Stimulated activated CD8-positive, alpha-beta memory T cell treated with anti-CD3 and anti-CD28 coated beads, Interleukin-2, amount 100 ng/mL, for 48 hours (primary cell): ENCODE measurements around the gene MYO3B.

ENCODE experiments used
- DNase-seq, 2 donors: peaks; one replicate each; pipeline ENCODE4 v3.0.0-alpha.2; 2020; ENCODE audit warnings: low read depth in 2 of 2

MYO3B gene

DNA sequence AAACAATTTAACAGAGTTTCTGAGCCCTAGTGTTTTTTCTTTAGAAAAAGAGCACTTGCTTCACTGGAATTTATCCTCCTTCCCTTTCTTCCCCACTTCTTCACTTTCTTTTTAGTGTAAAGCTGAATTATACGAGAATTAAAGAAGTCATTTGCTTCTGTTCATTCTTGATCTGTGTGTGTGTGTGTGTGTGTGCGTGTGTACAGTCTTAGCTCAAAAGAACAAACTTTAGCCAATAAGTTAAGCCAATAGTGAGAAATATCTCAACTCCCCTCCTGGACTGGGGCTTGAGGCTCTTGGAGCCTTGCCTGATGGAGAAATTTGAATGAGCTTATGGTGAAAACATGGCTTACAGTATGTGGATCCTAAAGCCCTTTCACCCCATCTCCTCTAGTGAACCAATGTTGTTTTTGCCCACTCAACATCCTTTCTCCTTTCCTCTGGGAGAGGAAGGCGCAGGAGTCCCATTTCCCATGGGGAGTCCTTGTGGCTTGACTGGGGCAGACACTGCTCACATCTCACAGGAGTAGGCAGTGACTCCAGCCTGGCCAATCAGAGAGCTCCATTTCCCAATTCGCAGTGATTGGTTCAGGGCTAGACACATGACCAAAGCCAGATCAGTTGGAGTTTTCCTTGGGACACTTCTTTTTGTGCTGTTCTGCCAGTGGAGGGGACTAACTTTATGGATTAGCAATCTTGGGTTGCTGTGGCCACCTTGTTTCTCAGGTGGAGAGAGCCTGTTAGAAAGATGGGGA lies 16.3 kb upstream of the MYO3B start:
- DNase-seq: no peak

DNA sequence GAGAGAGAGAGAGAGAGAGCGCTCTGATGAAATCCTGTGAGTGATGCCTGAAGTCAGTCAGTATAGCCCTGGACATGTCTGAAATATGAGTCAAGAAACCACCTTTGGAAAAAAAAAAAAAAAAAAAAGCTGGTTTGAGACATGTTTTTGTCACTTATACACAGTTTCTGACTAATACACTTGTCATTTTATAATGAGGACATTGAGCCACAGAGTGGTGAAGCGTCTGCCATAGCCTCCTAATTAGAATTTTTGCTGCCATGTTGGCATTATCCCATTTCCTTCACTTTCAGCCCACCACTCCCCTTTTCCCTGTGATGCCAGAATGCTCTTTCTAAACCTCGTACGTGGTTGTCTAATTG lies 15.7 kb upstream of the MYO3B start:
- DNase-seq: no peak

DNA sequence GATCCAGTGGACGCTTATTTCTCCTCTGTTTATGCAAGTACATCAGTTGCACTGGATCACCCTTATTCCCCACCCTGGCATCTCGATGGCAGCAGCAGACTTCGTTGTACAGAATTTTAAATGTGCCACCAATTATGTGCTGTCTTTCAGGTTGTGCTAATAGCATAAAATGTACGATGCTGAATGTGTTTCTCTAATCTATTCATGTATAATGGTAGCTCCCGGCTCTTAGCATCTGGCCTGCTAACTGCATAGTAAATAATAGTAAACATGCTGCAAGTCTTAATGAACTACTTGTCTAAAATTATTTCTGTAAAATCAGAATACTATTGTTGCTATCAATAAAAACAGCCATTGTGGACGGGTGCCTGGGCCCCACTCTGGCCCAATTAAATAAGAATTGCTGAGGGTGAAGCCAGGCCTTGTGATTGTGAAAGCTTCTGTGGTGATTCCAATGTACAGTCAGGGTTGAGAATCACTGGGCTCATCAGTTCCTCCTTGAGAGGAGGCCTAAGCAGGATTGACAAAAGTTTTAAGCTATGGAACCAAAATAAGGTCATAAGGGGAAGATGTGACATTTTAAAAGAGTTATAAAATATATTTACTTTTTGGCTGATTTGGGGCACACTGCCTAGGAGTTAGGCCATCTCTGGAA lies 14.4 kb upstream of the MYO3B start:
- DNase-seq: no peak

DNA sequence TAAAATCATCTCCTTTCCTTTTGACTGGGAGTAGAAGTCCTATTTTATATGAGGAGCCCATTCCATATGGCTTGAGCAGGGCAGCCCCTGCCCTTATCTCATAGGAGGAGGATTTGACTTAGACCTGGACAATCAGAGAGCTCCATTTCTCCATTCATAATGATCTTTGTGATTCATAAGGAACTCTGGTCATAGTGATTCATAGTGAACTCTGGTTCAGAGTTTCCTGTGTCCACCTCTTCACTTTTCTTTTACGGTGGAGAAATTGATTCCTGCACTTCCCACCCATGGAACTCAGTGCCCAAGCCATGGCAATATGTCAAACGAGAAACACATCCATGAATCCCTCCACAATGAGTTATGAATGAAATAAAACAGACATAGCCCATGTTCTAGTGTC lies 12.8 kb upstream of the MYO3B start:
- no peak for DNase-seq

DNA sequence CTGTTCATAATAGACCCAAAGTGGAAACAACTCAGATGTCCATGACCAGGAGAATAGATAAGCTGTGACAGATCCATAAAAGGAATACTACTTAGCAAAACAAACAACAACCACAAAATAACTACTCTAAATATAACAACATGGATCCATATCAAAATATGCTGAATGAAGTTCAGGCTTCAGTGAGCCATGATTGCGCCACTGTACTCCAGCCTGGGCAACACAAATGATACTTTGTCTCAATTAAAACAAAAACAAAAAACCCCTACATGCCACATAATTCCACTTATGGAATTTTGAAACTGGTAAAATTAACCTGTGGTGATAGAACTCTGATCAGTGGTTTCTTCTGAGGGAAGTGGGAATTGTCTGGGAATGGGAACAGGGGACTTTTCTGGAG lies 11.2 kb upstream of the MYO3B start:
- no peak for DNase-seq

DNA sequence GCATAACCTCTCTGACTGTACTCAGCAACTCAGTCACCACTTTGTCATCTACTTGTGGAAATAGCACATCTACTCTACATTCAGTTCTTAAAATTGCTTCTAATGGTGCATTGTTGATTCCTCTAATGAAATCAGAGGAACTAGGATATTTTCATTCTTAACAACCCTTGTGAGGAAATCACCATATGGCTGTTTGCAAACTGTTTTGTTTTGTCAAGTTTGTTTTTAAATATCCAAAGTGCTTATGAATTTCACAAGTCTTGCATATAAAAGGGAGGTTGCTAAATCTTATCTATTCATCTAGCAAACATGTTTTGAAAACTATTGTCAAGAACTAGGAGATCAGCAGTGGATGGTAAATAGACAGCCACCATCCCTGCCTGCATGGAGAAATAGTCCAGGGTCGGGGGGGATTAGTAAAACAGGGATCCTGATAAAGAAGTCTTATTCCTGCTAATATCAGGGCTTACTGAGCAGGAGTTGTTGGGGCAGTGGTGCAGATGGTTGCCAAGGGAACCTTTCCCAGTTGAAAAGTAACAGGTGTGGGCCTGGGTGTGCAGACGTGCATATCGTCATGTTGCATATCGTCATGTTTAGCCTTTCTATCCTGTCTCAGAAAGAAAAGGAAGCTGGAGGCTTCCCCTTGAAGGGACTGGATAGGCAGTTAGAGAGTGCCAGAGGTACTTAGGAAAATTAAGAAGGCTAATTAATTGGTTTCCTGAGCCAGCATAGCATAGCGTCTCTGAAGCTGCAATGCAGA lies 7.5 kb upstream of the MYO3B start:
- no peak for DNase-seq

DNA sequence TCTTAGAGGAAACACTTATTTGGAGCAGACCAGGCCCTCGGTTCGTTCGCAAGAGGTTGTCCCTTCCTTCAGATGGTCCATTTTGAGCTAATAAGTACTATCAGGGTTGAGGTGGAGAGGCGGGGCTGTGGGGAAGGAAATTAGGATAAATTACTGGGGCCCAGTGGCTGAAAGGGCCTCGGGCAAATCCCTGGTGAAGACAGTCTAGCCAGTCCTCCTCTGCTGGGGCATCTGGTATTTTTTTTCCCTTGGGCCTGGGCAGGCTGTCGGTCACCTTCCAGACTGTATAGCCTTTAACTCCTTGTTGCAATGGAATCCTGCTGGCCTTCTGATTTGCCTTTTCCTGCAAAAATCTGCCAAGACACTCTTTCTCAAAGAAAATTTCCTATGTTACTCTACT lies 1.7 kb upstream of the MYO3B start:
- DNase-seq: no peak

DNA sequence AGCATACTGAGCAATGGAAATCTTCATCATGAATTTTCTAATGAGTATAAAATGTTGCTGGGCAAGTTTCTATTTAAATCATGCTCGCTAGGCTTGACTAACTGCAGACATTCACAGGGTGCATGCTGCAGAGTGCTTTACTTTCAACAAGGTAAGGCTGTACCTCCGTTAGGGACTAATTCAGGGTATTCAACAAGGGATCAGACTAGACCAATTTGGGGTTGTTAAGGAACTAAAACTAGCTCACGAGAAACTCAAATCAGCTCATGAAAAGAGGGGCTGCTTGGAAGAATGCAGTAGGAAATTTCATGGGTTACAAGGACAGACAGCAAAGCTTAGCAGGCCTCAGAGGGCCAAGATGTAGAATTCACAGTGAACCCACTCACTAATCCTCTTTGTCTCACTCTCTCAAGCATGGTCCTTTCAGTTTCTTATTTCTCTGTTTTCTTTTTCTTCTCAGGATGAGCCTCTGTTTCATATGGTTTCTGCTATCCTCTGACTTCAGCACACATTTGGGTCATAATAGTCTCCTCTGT lies 2.2 kb downstream of the MYO3B start:
- no peak for DNase-seq

DNA sequence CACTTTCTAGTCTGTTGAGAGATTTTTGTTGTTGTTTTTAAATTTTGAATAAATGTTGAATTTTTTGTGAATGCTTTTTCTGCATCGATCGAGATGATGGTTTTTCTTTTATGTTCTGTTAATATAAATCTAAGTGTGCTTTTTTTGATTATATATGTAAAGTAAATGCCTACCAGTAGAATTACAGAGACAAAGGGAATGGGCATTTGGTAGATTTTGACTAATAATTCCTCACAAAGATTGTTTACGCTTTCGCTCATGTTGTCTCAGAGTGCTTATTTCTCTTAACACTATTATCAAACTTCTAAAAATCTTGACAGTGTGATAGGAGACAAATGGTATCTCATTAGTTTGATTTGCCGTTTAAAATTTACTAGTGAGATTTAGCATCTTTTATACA lies 3.7 kb downstream of the MYO3B start:
- DNase-seq: no peak

DNA sequence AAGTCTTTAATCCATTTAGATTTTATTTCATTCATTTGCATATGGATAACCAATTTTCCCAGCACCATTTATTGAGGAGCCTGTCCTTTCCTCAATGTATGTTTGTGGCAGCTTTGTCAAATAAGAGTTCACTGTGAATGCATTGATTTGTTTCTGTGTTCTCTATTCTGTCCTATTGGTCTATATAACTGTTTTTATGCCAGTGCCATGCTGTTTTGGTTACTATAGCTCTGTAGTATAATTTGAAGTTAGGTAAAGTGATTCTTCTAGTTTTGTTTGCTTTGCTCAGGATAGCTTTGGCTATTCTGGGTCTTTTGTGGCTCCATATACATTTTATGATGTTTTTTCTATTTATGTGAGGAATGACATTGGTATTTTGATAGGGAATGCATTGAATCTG lies 7.4 kb downstream of the MYO3B start:
- no peak for DNase-seq

DNA sequence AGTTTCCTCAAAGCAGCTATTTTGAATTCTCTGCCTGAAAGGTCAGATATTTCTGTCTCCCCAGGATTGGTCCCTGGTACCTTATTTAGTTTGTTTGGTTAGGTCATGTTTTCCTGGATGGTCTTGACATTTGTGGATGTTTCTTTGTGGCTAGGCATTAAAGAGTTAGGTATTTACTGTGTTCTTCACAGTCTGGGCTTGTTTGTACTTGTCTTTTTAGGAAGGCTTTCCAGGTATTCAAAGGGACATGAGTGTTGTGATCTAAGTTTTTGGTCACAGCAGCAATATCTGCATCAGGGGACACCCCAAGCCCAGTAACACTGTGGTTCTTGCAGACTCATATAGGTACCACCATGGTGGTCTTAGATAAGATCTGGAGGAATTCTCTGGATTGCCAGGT lies 11.8 kb downstream of the MYO3B start:
- no peak for DNase-seq

DNA sequence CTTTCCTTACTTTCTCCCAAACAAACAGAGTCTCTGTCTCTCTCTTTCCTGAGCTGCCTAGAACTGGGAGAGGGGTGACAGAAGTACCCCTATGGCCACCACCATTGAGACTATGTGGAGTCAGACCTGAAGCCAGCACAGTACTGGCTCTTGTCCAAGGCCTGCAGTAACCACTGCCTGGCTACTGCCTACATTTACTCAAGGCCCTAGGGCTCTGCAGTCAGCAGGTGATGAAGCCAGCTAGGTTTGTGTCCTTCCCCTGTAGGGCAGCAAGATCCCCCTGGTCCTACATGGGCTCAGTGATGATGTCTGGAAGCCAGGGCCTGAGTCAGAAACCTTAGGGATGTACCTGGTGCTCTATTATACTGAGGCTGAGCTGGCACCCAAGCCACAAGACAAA lies 12.2 kb downstream of the MYO3B start:
- no peak for DNase-seq

DNA sequence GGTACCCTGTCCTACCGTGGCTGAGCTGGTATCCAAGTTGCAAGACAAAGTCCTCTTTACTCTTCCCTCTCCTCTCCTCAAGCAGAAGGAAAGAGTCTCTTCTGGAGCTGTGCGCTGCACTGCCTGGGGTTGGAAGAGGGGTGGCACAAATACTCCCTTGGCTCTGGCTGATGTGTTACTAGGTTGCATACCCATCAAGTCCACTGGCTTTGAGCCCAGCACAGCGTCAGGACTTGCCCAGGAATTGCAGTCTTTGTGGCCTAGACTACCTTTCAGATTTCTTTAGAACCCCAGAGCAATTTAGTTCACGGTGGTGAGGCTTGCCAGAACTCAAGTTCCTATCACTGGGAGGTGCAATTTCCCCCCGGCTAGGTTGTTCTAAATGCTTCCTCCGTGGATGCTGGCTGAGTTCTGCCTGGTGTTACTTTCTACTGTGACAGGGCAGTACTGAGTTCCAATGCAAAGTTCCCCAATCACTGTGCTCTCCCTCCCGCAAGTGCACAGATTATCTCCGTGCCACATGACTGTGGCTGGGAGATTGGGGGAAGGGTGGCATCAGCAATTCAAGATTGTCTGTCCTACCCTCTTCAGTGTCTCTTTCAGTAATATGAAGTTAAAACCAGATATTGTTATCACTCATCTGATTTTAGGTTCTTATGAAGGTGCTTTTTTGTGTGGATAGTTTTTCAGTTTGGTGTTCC lies 13.4 kb downstream of the MYO3B start:
- DNase-seq: no peak

DNA sequence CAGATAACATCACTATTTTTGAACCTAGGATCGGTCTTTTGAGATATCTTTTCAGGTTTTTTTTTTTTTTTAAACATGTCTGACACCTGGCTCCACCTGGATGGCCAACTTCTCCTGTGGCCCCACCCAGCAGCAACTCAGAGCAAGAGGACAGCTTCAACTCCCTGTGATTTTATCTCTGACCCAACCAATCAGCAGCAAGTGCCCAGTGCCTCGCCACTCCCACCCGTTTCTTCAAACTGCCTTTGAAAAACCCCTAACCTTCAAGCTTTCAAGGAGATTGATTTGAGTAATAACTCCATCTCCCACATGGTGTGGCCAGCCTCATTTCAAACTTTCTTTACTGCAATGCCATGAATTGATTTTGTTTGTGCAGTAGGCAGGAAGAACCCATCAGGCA lies 19.0 kb downstream of the MYO3B start:
- DNase-seq: no peak

DNA sequence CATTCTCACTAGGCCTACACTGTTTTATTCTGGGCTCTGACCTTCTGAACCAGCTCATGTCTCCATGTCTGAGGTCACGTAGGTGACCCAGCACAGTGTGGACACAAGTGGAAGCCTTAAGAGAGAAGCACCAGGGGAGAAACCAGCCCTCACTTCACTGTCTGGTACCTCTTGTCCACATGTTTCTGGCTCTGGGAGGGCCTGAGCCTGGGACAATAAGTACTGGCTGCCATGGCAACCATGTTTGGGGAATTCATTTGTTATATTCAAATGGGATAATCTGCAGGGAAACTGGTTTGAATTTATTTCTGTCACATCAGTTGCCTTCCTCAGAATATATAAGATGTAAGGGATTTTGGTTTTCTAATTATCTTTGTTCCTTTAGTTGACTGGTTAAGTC lies 23.3 kb downstream of the MYO3B start:
- no peak for DNase-seq

DNA sequence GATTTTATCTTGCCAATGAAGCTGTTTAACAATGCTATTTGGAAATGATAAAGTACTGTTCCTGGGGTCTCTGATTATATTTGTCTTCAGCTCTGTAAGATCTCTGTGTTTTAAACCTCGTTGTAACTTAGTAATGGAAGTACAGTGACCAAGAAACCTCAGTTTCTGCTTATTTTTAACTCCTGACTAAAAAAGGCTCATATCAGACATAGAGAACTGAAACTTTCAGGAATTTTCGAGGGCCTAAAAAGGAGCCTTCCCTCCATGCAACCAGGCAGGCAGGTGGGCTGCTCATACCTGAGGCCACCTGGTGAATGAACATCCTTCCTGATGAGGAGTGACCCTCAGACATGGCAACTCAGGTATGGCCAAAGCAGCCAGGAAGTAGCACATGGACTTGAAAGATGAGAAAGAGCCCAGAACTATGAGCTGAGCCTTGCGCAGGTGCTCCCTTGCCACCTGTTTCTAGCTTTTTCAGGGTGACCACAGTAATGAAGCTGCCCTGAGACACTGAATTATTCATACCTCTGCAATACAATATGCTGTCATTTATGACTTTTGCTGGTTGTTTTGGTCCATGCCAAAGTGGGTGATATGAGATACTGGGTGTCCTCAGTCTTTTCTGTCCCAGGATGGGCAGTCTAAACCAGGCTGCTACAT lies 23.9 kb downstream of the MYO3B start:
- DNase-seq: no peak

DNA sequence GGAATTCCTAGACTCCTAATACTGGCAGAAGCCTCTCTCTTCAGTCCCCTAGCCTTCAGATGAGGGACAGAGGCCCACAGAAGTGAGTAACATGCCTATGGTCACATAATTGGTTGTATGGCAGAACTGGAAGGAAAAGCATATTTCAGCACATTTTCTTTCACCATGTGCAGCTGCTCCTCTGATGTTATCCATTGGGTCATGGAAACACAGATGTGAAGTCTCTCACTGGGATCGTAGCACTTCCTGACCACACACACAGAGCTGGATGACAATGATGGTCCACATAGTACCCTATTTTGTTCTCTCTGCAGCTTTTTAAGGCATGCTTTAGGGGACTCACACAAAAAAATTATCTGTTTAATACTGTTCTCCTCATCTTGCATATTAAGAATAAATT lies 24.5 kb downstream of the MYO3B start:
- no peak for DNase-seq

DNA sequence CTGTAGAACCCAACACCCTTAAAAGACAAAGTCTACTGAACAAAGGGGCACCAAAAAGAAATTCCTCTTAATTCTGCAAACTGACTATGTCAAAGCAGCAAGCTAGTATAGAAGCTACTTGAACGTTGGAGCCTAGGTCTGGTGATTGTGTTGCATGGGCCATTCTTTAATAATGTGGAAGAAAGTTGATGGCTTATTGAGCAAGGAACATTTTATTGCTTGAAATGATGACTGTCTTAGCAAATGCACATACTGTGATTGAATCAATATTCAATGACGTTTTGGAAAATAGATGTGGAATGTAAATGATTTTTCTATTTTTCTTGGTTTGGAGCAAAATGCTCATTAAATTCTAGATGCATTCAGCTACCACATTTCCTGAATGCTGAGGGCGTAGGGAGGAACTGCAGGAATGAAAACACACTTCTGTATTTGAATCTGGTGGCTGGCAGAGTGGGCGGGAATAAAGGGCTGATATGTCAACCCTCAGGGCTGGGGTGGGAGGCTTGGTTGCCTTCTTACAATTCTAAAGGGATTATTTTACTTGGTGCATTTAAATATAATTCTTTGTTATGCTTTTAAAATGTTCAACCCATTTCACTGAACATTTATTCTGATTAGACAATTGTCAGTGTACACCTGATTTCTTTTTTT lies 26.5 kb downstream of the MYO3B start:
- DNase-seq: no peak

DNA sequence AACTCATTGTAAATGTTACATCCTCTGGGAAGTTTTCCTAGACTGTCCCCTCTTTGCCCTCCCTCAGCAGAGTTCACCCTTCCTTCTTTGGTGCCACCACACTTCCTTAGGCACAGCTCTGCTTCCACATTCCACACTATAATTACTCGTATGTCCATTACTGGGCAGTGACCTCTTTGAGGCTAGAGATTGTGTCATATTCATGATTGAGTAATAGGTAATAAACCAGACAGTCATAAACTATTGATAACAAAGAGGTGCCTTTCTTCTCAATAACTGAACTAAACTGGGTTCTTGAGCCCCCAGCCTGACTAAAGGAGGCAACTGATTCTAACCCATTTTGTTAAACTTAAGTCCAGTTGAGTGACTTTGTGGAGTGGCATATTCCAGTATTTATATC lies 28.3 kb downstream of the MYO3B start:
- no peak for DNase-seq

DNA sequence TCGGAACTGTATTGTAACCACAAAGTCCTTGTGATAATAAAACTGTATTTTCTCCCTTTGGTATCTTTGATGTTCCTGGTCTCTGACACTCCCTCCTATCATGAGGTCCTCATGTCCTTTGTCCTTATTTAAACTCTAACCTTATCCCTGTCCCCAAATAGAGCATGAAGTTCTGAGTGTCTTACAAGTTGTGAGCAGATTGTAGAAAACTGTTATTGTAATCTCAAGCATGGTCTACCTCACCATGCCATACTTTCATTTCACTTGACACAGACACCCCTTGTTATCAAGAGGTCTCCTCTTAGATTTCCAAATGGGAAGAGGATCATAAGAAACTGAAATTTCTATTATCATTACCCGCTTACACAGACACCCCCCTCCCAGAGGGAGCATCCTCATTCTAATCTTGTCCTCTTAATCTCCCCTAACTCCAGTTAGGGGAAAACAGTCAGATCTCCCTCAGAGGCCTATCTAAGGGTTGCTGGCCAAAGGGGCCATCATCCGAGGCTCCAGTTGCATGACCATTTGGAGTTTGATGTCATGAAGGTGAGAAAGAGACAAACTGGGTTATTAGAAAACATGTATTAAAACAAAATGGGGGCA lies 29.0 kb downstream of the MYO3B start:
- no peak for DNase-seq

DNA sequence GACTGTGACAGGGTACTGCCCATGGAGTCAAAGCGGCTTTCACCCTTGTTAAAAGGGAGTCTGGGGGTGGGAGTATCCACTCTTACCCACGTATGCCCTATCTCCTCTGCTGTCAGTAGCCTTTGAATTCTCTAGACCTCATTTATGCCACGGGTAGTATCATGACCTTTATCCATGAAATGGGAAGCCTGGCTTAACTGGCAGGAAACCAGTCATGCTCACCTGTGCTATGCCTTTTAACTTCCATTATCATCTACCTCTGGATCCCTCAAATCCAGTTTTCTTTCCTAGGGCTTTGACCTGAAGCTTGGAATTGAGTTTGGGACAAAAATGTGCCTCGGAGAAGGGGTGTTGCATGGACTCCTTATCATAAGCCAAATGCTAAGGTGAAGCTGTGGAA lies 30.0 kb downstream of the MYO3B start:
- no peak for DNase-seq
